ENCODE data around the gene HOXA4. TPM values are rescaled to one million over a fixed set of nuclear protein-coding genes. Genes with fewer than 3 reads are reported as not detected.

Gene HOXA4
- total and polyA plus RNA-seq, 2 experiments from 2014 or later = not detected

GRCh38 chr7:27102581-27103442 is 27.7 kb downstream of the HOXA4 start, which contains the start of gene HOXA2:
Gene HOXA2, minus strand, starts transcription at chr7:27102683. Its CDS starts 183 bp downstream, at chr7:27102500.
- peak within 1 kb of the TSS; percentile 23; the same call in 2 of the 3 replicates for H3K4me3 Mint-ChIP-seq
- peaks cover 43% of the 10 kb centered on the region for H3K4me1 Mint-ChIP-seq
- peaks cover 7% of the 10 kb centered on the region; the same call in 1 of the 3 replicates for H3K9me3 Mint-ChIP-seq
- Histone ChIP-seq H3K4me3 (peak within 1 kb of the TSS; percentile 46), H3K27ac (ENCODE audit: low read depth) (no peak within 1 kb of the TSS), H3K9me2 (ENCODE audit: insufficient read depth) (no peaks in the 10 kb centered on the region), H3K36me3 (ENCODE audit: insufficient read depth) (no peaks in the 10 kb centered on the region), H3F3A (replicated peaks; ENCODE audit: low read depth) (peaks cover 54% of the 10 kb centered on the region), H2AFZ (no peak within 1 kb of the TSS; the same call in 1 of the 2 replicates), H3K4me1 (ENCODE audit: insufficient read depth) (peaks cover 48% of the 10 kb centered on the region), H3K27me3 (ENCODE audit: insufficient read depth) (peaks cover 100% of the 10 kb centered on the region), H4K20me1 (replicated peaks; ENCODE audit: insufficient read depth) (peaks cover 74% of the 10 kb centered on the region), H3K4me2 (peak within 1 kb of the TSS; percentile 76), H3K79me2 (replicated peaks; ENCODE audit: insufficient read depth) (no peaks in the 10 kb centered on the region)
- ATAC-seq (no peak), DNase-seq (ENCODE audit: low spot score) (no peak)
- H3K36me3 Mint-ChIP-seq (ENCODE audit: low read depth) = no peaks in the 10 kb centered on the region; the same call in 2 of the 3 replicates
- H3K27me3 Mint-ChIP-seq (ENCODE audit: insufficient read depth, low read depth, poor library complexity) = peaks cover 100% of the 10 kb centered on the region
- TF ChIP-seq, protein P1, sequence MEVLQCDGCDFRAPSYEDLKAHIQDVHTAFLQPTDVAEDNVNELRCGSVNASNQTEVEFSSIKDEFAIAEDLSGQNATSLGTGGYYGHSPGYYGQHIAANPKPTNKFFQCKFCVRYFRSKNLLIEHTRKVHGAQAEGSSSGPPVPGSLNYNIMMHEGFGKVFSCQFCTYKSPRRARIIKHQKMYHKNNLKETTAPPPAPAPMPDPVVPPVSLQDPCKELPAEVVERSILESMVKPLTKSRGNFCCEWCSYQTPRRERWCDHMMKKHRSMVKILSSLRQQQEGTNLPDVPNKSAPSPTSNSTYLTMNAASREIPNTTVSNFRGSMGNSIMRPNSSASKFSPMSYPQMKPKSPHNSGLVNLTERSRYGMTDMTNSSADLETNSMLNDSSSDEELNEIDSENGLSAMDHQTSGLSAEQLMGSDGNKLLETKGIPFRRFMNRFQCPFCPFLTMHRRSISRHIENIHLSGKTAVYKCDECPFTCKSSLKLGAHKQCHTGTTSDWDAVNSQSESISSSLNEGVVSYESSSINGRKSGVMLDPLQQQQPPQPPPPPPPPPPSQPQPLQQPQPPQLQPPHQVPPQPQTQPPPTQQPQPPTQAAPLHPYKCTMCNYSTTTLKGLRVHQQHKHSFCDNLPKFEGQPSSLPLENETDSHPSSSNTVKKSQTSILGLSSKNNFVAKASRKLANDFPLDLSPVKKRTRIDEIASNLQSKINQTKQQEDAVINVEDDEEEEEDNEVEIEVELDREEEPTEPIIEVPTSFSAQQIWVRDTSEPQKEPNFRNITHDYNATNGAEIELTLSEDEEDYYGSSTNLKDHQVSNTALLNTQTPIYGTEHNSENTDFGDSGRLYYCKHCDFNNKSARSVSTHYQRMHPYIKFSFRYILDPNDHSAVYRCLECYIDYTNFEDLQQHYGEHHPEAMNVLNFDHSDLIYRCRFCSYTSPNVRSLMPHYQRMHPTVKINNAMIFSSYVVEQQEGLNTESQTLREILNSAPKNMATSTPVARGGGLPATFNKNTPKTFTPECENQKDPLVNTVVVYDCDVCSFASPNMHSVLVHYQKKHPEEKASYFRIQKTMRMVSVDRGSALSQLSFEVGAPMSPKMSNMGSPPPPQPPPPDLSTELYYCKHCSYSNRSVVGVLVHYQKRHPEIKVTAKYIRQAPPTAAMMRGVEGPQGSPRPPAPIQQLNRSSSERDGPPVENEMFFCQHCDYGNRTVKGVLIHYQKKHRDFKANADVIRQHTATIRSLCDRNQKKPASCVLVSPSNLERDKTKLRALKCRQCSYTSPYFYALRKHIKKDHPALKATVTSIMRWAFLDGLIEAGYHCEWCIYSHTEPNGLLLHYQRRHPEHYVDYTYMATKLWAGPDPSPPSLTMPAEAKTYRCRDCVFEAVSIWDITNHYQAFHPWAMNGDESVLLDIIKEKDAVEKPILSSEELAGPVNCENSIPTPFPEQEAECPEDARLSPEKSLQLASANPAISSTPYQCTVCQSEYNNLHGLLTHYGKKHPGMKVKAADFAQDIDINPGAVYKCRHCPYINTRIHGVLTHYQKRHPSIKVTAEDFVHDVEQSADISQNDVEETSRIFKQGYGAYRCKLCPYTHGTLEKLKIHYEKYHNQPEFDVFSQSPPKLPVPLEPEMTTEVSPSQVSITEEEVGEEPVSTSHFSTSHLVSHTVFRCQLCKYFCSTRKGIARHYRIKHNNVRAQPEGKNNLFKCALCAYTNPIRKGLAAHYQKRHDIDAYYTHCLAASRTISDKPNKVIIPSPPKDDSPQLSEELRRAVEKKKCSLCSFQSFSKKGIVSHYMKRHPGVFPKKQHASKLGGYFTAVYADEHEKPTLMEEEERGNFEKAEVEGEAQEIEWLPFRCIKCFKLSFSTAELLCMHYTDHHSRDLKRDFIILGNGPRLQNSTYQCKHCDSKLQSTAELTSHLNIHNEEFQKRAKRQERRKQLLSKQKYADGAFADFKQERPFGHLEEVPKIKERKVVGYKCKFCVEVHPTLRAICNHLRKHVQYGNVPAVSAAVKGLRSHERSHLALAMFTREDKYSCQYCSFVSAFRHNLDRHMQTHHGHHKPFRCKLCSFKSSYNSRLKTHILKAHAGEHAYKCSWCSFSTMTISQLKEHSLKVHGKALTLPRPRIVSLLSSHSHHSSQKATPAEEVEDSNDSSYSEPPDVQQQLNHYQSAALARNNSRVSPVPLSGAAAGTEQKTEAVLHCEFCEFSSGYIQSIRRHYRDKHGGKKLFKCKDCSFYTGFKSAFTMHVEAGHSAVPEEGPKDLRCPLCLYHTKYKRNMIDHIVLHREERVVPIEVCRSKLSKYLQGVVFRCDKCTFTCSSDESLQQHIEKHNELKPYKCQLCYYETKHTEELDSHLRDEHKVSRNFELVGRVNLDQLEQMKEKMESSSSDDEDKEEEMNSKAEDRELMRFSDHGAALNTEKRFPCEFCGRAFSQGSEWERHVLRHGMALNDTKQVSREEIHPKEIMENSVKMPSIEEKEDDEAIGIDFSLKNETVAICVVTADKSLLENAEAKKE (CRISPR knock-in tag; IDR thresholded peaks at IDR 0.05) = no peak
- peak; percentile 87 for TF ChIP-seq EZH2 (IDR thresholded peaks at IDR 0.05; ENCODE audit: low read depth, unreplicated experiment)
- peak; percentile 82 for TF ChIP-seq EZH2phosphoT487 (IDR thresholded peaks at IDR 0.05; ENCODE audit: unreplicated experiment)
- no peak within 1 kb of the TSS for H3K27ac Mint-ChIP-seq

Measured in GM23338 (cell line).